AG04449 (cell line): ENCODE measurements around the gene DSN1.

ENCODE experiments used
- CTCF ChIA-PET: fragments of 350-600 bp; formaldehyde crosslinking; extraction: SDS; loops from one replicate; lab custom pipeline; 2021; ENCODE audit warnings: antibody characterized with exemption; lab: Yijun Ruan, JAX
- POLR2A ChIA-PET: fragments of 400-600, 350-600 bp; formaldehyde crosslinking; extraction: SDS; loops from one replicate; lab custom pipeline; 2020; ENCODE audit warnings: antibody characterized with exemption, inconsistent platforms; lab: Yijun Ruan, JAX
- DNase-seq: peaks from one replicate; pipeline ENCODE4 v3.0.0-alpha.2; 2010; ENCODE audit warnings: low read depth, low spot score
- H3K4me3 ChIP-seq: 2 replicates; pipeline ENCODE4 v1.5.1; 2011; ENCODE audit warnings: low read depth, mild to moderate bottlenecking, control low read depth, low read length
- CTCF ChIP-seq: IDR thresholded peaks from one replicate; pipeline ENCODE4 v1.5.1; 2011; ENCODE audit warnings: mild to moderate bottlenecking, moderate library complexity, low read length, control low read depth, inconsistent platforms; ENCODE audit not compliant: insufficient read depth; ENCODE audit errors: missing control alignments

DSN1 gene

DNA sequence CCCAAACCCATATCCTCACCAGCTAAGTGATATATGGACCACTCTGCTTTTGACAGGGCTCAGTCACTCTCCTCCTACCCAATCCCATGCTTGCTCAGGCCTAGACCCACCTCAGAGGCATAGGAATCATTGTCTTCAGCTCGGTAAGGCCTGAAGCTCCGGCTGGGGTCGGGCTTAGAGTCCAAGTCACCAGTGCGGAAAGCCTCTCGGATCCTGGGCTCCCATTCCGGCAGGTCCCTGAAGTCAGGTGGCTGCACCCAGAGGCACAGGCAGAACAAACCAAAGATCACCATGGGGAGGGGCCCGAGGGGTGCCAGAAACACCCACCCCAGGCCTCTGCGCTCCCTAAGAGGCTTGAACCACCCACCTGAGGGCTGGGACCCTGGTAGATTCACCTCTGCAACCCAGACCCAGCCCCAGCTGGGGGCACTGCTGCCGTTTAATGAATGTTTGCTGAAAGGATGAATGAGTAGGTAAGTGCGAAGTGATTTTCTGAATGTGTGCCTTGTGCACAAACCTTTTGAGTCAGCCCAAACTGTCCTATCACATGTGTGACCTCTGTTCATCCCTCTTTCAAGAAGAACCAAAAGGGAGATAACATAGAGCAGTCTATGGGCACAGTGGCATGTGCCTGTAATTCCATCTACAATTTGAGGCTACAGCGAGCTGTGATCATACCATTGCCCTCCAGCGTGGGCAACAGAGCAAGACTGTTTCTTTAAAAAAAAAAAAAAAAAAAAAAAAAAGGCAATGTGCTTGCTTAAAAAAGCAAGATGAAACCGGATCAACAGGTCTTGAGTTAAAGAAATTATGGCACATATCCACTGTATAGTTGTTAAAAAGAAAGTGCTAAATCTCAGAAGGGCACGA lies 39.3 kb upstream of the DSN1 start:
- H3K4me3 ChIP-seq = no peak overlapping the region
- POLR2A ChIA-PET = no interaction called here
- TF ChIP-seq CTCF = no peak
- no peak for DNase-seq
- CTCF ChIA-PET = interaction anchor here (1.2 to 3.9 kb wide), 4 partner anchors 10 to 50 kb away, joined by 3 to 12 read pairs (median 5); partner anchors contain the start of gene DSN1

DNA sequence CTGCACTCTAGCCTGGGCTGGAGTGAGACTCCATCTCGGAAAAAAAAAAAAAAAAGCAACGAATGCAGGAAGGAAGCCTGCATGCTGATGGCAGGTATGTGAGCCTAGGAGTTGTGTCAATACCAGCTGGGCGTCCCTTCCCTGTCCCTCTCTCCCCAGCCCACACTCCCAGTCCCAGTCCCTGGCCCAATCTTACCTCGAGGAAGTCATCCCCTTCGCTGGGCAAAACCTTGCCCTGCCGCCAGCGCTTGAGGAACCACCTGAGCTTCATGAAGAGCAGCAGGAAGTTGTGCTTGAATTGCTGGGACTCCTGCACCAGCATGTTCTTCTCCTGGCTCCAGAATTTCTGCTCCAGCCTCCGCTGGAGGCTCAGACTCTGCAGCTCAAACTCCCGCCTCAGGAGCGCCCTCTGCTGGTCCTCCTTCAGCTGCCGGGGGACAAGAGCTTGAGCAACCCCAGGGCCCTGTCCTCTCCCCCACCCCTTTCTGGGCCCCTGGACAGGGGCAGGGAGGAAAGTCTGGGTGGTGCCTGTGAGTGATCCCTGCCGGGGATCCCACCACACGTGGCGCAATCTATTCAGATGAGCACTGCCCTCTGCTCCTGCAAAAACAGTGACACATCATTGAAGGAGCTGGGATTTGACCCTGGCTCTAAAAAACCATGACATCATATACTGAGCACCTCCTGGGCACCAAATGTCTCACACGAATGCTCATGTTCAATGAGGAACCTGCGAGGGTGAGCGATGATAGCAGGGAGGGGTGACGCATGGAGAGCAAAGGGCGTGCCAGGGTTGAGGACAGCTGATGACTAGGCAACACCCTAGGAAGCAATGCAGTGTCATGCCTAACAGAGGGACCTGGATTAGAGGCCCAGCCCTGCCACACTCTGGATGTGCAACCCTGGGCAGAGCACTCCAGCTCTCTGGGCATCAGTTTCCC lies 35.0 kb upstream of the DSN1 start:
- POLR2A ChIA-PET = interaction anchor here (0.9 kb wide), 1 partner anchor 53 kb away, joined by 3 read pairs; no protein-coding TSS in a partner anchor
- peak; percentile 36 for DNase-seq
- CTCF ChIA-PET = interaction anchor here (0.5 to 5.1 kb wide), 32 partner anchors 8 to 143 kb away, joined by 3 to 60 read pairs (median 5); partner anchors contain the start of gene DSN1
- peak; percentile 80 for TF ChIP-seq CTCF
- no peak overlapping the region for H3K4me3 ChIP-seq

DNA sequence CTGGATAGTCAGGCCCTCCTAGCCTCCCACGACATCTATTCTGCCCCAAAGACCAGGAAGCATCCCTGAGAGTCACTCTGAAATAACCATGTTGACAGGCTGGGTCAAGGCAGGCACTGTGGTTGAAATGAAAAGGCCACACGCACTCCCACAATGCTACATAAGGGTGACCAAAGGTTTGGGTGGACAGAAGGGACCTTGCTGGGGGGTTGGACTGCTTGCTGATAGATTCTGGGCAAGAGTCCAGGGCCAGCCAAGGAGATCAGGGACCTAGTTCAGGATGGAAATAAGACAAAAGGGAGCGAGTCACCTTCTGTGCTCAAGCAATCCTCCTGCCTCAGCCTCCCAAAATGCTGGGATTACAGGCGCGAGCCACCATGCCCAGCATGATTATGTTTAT lies 32.5 kb upstream of the DSN1 start:
- no peak overlapping the region for H3K4me3 ChIP-seq
- no peak for TF ChIP-seq CTCF
- no peak for DNase-seq
- ChIA-PET CTCF (interaction anchor here (5.1 kb wide), 1 partner anchor 12 kb away, joined by 60 read pairs; no protein-coding TSS in a partner anchor), POLR2A (no interaction called here)

DNA sequence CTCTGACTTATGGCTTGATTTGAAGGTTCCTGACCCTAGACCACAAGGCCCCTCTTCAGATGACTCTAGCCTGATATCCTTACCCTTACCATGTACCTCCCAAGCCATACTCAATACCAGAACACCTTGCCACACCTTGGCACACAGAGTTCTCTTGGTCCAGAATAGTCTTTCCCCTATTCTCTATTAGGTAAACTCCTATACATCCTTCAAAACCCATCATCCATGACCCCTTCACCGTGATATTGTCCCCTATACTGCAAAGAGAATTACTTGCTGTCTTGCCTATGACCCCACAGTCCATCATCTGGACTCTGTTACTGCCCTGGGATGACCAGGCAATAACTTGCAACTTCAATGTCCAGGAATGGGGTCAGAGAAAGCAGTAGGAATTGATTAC lies 31.8 kb upstream of the DSN1 start:
- no peak for TF ChIP-seq CTCF
- CTCF ChIA-PET = interaction anchor here (0.8 kb wide), 1 partner anchor 9 kb away, joined by 5 read pairs; no protein-coding TSS in a partner anchor
- POLR2A ChIA-PET = interaction anchor here (0.6 kb wide), 1 partner anchor 195 kb away, joined by 3 read pairs; no protein-coding TSS in a partner anchor

DNA sequence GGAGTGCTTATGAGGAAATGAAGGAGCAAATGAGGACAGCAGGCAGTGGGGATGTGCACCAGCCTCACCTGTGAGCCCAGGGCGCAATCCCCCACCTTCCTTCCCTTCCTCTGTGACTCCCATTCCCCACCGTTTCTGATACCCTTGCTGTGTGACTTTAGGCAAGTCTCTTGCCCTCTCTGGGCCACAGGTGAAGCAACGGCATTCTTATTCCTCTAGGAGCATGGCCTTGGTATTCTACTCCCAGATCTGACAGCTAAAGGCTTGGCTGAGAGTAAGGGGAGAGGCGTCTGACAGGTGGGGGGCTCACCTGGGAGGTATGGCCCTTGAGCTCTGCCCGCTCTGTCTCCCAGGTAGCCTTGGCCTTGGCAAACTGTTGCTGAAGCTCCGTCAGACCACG lies 30.9 kb upstream of the DSN1 start:
- no peak for TF ChIP-seq CTCF
- H3K4me3 ChIP-seq = no peak overlapping the region
- CTCF ChIA-PET = interaction anchor here (0.8 to 1.1 kb wide), 2 partner anchors 9 to 12 kb away, joined by 5 read pairs; no protein-coding TSS in a partner anchor
- no peak for DNase-seq
- POLR2A ChIA-PET = no interaction called here

More for the DNA sequence above, 31.8 kb upstream of the DSN1 start:
- H3K4me3 ChIP-seq = no peak overlapping the region
- no peak for DNase-seq
